PFSK-1 (cell line): ENCODE results near the gene CARD9.

Experiments used
- FOXP2 ChIP-seq: optimal IDR thresholded peaks from 2 replicates; pipeline ENCODE3; 2011; ENCODE audit warnings: borderline replicate concordance, control low read depth, inconsistent platforms; ENCODE audit not compliant: insufficient read depth; ENCODE audit errors: extremely low read length, extremely low read depth
- POLR2AphosphoS5 ChIP-seq: IDR thresholded peaks from 2 replicates; pipeline ENCODE4 v1.6.1; 2012; ENCODE audit warnings: low read depth, mild to moderate bottlenecking, control low read depth, low read length, moderate library complexity
- REST ChIP-seq, 2 experiments: IDR thresholded peaks; 2 replicates each; pipeline versions ENCODE4 v1.6.1 to v1.8.0; 2011 to 2012; ENCODE audit warnings: low read depth in 2 of 2, low read length in 2 of 2, control low read depth in 1 of 2, inconsistent platforms in 1 of 2, mild to moderate bottlenecking in 1 of 2, moderate library complexity in 1 of 2; ENCODE audit not compliant: insufficient read depth in 1 of 2
- SIN3A ChIP-seq: IDR thresholded peaks from 2 replicates; pipeline ENCODE4 v1.6.1; 2012; ENCODE audit warnings: mild to moderate bottlenecking, low read length, moderate library complexity, borderline replicate concordance; ENCODE audit not compliant: insufficient read depth
- TAF1 ChIP-seq: IDR thresholded peaks from 2 replicates; pipeline ENCODE4 v1.6.1; 2012; ENCODE audit warnings: low read length, control low read depth, borderline replicate concordance; ENCODE audit not compliant: insufficient read depth

DNA sequence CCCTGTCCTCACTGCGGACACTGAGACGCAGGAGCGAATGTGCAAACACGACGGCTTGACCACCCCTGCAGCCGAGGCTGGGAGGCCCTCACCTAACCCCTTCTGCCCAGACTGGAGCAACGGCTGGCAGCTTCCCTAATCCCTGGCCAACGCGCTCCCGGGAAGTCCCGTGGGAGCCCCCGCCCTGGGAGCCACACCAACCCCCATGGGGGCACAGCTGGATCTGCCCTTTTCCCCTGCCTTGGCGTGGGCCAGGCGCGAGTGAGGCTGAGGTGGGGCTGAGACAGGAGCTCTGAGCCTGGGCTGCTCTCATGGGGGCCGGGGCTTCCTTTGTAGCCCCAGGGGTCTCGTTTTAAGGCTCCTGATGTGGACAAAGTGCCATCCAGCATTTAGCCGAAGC lies 5.3 kb downstream of the CARD9 start:
- no peak for TF ChIP-seq SIN3A
- no peak for TF ChIP-seq POLR2AphosphoS5
- TF ChIP-seq FOXP2, result no peak
- TF ChIP-seq TAF1, result no peak
- TF ChIP-seq REST (IDR thresholded peaks at IDR 0.05; ENCODE audit: insufficient read depth in 1 of 2, low read depth in 2 of 2, low read length in 2 of 2), result no peak
